SK-N-MC (cell line): ENCODE data around the gene MYL3.

Source experiments
- EZH2 ChIP-seq: fragments of 200-600 bp; sonication (generic); IDR thresholded peaks from one replicate; pipeline ENCODE4 v1.6.1; 2017; ENCODE audit warnings: antibody characterized with exemption
- POLR2AphosphoS5 ChIP-seq: IDR thresholded peaks from 2 replicates; pipeline ENCODE4 v1.6.1; 2012; ENCODE audit warnings: mild to moderate bottlenecking, low read depth, low read length, borderline replicate concordance

DNA sequence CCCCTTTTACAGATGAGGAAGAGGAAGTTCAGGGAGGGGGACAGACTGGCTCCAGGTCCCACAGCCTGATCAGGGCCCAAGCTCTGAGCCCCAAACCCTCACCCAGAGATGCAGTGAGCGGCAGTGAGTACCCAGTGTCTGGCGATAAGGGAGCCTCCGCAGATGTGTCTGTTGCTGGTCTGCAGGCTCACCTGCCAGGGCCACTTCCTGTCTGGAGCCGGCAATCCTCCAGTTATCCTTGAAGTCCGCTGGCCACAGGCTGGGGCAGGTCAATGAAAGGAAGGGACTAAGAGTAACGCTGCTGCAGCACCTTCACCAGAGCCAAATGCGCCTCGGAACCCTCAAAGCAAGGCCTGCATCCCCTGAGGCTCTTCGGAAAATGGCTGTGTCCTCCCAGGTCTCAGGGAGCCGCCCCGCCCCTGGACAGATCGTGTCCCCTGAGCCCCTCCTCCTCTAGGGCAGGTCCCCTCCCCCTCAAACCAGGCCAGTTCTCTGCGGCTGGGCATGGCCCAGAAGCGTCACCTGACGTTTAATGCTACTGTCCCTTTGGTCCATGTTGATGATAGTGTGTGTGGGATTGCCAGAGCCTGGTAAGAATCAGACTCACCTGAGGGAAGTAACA, 51.5 kb downstream of the MYL3 start:
- TF ChIP-seq POLR2AphosphoS5 = no peak
- TF ChIP-seq EZH2 = no peak
